ENCODE results near the gene TNRC18. TPM values are rescaled to one million over a fixed set of nuclear protein-coding genes. Genes with fewer than 3 reads are reported as not detected.

The TNRC18 gene
- polyA plus RNA-seq, 3 donors from 2014 or later = 0.42 to 4.1 (median 1.0) TPM

DNA sequence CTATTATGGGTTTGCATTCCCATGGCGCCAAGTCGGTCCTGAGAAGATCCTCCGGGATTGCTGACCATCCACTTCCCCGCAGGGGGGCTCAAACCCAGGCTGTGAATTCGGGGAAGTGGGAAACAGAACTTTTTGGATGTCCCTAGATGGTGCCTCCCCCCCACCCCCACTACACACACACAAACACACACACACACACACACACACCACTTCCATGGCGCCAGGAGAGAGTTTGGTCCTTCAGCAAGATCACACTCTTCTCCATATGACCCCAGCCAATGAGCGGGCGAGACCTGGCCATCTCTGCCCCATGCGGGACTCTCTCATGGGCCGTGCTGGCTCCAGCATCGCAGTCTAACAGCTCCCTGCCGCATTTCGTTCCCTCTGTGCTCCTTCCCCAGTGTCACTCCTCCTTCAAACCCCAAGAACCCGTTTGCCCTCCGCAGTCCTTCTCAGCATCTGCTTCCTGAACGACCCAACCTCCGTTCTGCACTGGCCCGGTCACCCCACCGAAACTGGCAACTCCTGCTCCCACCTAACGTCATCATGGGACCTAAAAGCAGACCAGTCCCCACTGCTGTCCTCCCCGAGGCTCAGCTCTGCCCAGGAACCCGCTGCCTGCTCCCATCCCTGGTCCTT is 32.1 kb upstream of the TNRC18 start:
- no peak overlapping the region for H3K27ac Mint-ChIP-seq
- H3K9me3 Mint-ChIP-seq = no peaks in the 10 kb centered on the region
- no peak for DNase-seq

DNA sequence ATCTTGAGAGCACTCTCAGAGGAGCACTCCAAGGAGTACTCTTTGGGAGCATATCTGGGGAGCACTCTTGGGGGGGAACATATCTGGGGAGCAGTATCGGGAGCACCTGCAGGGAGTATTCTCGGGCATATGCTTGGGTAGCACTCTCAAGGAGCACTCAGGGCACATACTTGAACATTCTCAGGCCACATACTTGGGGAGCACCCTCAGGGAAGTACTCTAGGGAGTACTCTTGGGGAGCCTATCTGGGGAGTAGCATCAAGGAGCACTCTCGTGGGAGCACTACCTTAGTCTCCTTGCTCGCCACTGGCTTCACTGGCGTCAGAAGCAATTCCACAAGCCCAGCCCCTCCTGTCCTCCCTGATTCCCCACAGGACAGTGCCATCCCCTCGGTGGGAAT is 31.5 kb upstream of the TNRC18 start:
- Mint-ChIP-seq H3K27ac (no peak overlapping the region), H3K27me3 (ENCODE audit: low read depth in 3 of 3) (peaks cover 0 to 6% (median 2%) of the 10 kb centered on the region in 3 donors), H3K36me3 (peaks cover 0 to 4% (median 3%) of the 10 kb centered on the region in 3 donors), H3K4me3 (no peak overlapping the region), H3K9me3 (no peaks in the 10 kb centered on the region), H3K4me1 (peaks cover 0 to 2% of the 10 kb centered on the region in 2 donors)
- no peak for DNase-seq

More for the DNA sequence above, 32.1 kb upstream of the TNRC18 start:
- no peak overlapping the region for H3K4me3 Mint-ChIP-seq
- peaks cover 0 to 6% (median 2%) of the 10 kb centered on the region in 3 donors for H3K27me3 Mint-ChIP-seq (ENCODE audit: low read depth in 3 of 3)
- H3K4me1 Mint-ChIP-seq = peaks cover 0 to 2% of the 10 kb centered on the region in 2 donors
- H3K36me3 Mint-ChIP-seq = peaks cover 0 to 4% (median 3%) of the 10 kb centered on the region in 3 donors

DNA sequence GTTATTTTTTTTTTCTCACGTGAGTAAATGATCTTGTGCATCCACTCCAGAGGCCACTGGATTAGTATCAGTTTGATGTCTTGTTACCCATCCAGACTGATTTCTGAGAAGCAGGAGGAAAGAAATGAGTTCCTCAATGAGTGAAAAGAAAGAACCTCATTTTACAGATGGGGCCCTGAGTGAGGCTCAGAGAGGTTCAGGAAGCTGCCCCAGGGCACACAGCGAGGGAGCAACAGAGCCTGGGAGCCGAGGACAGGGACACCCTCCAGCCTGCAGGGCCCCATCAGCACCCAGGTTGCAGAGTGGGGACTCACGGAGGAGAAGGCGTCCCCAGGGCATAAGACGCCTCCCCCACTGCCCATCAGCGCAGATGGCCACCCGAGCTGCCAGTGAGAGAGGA is 30.9 kb upstream of the TNRC18 start:
- Mint-ChIP-seq H3K4me1 (peaks cover 0 to 2% of the 10 kb centered on the region in 2 donors), H3K27ac (no peak overlapping the region), H3K27me3 (ENCODE audit: low read depth in 3 of 3) (peaks cover 0 to 6% (median 2%) of the 10 kb centered on the region in 3 donors), H3K36me3 (peaks cover 0 to 4% (median 3%) of the 10 kb centered on the region in 3 donors), H3K4me3 (no peak overlapping the region), H3K9me3 (no peaks in the 10 kb centered on the region)
- no peak for DNase-seq

DNA sequence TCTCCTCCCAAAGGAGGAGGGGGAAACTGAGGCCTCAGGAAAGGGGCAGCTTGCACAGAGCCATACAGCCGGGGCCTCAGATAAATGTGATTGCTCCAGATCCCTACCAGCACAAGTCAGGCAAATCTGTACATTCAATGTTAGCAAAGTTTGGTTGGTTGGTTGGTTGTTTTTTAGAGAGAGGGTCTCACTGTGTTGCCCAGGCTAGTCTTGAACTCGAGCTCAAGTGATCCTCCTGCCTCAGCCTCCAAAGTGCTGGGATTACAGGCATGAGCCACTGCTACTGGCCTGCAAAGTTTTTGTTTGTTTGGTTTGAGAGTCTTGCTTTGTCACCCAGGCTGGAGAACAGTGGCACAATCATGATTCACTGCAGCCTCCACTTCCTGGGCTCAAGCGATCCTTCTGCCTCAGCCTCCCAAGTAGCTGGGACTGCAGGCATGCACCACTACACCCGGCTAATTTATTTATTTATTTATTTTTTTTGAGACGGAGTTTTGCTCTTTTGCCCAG is 30.0 kb upstream of the TNRC18 start:
- Mint-ChIP-seq H3K27ac (no peak overlapping the region), H3K36me3 (peaks cover 0 to 4% (median 0%) of the 10 kb centered on the region in 3 donors), H3K4me1 (peaks cover 0 to 2% of the 10 kb centered on the region in 2 donors), H3K27me3 (ENCODE audit: low read depth in 3 of 3) (peaks cover 0 to 6% (median 2%) of the 10 kb centered on the region in 3 donors), H3K4me3 (no peak overlapping the region), H3K9me3 (no peaks in the 10 kb centered on the region)
- DNase-seq = no peak

DNA sequence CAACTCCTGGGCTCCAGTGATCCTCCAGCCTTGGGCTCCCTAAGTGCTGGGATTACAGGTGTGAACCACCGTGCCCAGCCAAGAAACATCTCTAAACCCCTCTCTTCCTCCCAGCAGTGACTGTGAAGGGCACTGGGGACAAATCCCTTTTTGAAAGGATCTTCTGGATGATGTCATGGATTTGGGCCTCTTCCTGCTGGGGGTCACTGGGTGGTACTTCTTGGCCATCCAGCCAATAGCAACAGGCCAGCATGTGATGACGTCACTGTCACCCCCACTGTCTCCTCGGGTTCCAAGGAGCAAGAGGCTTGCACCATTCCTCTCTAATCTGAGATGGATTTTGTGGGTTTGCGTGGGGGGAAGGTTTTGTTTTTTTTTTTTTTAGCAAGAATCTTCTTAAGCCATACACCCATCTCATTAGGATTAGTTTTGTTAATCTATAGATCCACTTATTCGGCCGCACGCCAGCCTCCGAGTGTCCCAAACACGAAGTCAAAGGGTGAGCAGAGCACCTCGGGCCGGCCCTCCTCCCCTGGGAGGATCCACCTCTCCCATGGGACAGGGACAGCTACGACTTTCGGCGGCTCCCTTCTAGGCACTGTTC is 29.4 kb upstream of the TNRC18 start:
- no peaks in the 10 kb centered on the region for H3K9me3 Mint-ChIP-seq
- no peak overlapping the region for H3K27ac Mint-ChIP-seq
- H3K27me3 Mint-ChIP-seq (ENCODE audit: low read depth in 3 of 3) = peaks cover 0 to 6% (median 2%) of the 10 kb centered on the region in 3 donors
- no peak for DNase-seq
- H3K36me3 Mint-ChIP-seq = peaks cover 0 to 4% (median 0%) of the 10 kb centered on the region in 3 donors
- H3K4me3 Mint-ChIP-seq = no peak overlapping the region
- H3K4me1 Mint-ChIP-seq = peaks cover 0 to 2% of the 10 kb centered on the region in 2 donors

DNA sequence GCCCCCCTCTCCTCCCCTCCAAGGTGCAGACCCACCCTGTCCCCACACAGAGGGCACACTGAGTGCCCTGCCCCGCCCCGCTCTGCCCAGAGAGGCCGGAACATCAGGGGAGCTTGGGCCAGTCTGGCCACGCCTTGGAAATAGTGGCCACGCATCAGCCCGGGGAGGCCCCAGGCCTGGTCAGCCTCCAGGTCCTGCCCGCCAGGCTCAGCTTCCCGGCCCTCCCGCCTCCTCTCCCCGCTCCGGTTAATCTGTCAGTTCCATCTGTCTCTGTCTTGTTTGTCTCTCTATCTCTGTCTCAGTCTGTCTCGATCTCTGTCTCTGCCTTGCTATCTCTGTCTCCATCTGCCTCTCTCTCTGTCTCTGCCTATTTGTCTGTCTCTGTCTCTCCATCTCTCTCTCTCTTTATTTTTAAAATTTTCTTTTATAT is 28.9 kb upstream of the TNRC18 start:
- no peak for DNase-seq
- Mint-ChIP-seq H3K9me3 (no peaks in the 10 kb centered on the region), H3K36me3 (peaks cover 0 to 4% (median 0%) of the 10 kb centered on the region in 3 donors), H3K4me1 (peaks cover 0 to 2% of the 10 kb centered on the region in 2 donors), H3K4me3 (no peak overlapping the region), H3K27me3 (ENCODE audit: low read depth in 3 of 3) (peaks cover 0 to 6% (median 2%) of the 10 kb centered on the region in 3 donors), H3K27ac (no peak overlapping the region)

DNA sequence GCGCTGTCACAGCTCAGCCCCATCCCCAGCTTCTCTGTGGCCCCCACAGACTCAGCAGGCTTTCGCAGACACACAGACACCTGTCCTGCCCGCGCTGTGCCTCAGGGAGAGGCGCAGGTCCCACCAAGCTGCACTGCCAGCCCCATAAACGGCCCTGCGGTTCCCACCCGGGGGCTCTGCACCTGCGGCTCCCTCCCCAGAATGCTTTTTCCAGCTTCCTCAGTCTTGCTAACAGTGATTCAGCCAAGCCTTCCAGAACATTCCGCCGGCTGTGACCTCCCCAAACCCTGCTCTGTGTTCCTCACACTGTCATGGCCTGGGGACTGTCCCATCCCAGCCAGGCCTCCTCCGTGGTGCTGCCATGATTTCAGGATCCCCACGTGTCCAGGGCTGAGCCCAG is 27.8 kb upstream of the TNRC18 start:
- H3K27ac Mint-ChIP-seq = no peak overlapping the region
- no peak overlapping the region for H3K4me3 Mint-ChIP-seq
- no peaks in the 10 kb centered on the region for H3K9me3 Mint-ChIP-seq
- H3K27me3 Mint-ChIP-seq (ENCODE audit: low read depth in 3 of 3) = peaks cover 0 to 5% (median 2%) of the 10 kb centered on the region in 3 donors
- H3K36me3 Mint-ChIP-seq = peaks cover 0 to 4% (median 0%) of the 10 kb centered on the region in 3 donors
- peaks cover 0 to 2% of the 10 kb centered on the region in 2 donors for H3K4me1 Mint-ChIP-seq
- DNase-seq = no peak

DNA sequence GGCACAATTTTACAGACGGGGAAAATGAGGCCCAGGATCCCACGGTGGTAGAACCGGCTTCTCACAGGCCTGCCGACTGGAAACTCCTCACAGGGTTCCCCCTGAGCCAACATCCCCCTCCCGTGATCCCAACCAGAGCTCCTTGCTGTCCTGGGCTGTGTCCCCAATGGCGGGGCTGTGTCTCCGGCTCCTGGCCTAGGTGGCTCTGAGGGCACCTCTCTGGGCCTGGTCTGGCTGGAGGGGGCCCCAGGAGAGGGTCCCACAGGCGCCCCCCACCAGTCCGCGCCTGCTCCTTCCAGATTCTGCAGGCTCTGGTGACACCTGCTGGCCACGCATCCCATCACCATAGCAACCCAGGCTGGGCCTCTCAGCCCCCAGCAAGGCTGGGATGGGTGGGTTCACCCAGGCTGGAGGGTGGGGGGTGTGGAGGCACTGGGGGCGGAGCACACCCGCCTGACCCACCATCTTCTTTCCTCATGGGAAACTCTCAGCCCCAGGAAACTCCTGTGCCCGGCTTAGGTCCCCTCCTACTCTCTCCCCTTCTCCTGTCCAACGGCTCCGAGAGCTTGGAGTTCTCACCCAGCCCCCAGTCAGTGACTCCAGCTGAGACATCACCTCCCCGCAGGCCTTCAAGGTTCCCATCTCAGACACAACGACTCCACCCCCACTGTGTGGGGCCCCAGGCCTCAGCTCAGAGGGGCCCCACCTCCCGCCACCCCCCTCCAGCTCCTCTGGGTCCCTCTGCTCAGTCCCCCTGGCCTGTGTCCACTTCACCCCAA is 27.1 kb upstream of the TNRC18 start:
- peaks cover 0 to 2% (median 0%) of the 10 kb centered on the region in 3 donors for H3K27me3 Mint-ChIP-seq (ENCODE audit: low read depth in 3 of 3)
- H3K4me3 Mint-ChIP-seq = no peak overlapping the region
- H3K4me1 Mint-ChIP-seq = peaks cover 0 to 1% of the 10 kb centered on the region in 2 donors
- H3K27ac Mint-ChIP-seq = no peak overlapping the region
- peak; percentile 30 to 41 (median 39) for DNase-seq
- no peaks in the 10 kb centered on the region for H3K9me3 Mint-ChIP-seq
- peaks cover 0 to 4% (median 0%) of the 10 kb centered on the region in 3 donors for H3K36me3 Mint-ChIP-seq

DNA sequence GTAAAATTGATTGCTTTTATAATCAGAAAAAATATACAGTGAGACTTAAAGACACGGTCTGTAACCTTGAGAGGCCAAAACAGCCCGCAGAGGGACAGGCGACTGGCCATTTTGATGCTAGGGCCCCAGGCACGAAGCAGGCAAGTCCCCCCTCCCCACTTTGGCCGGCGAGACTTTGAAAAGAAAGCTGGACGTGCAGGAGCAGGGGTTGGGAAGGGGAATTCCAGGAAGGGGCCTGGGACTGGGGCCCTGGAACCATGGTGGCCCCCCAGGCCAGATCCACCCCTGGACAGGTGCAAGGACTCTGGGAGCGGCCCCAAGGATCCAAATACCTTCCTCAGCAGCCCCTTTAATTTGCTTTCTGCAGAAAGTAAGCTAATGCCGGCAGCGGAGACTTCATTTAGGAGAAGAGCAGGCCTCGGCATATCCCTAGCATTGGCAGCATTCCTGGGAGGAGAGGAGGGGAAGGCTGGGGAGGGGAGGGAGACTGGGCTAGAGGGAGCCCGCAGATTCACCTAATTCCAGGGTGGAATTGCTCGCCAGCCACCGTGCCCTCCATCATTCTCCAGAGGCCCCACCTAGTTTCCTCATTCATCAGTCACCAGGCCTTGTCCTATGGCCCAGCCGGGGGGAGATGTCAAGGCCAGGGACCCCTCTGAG is 24.9 kb upstream of the TNRC18 start:
- Mint-ChIP-seq H3K27me3 (ENCODE audit: low read depth in 3 of 3) (no peaks in the 10 kb centered on the region), H3K9me3 (no peaks in the 10 kb centered on the region), H3K27ac (no peak overlapping the region), H3K36me3 (peaks cover 0 to 4% (median 4%) of the 10 kb centered on the region in 3 donors), H3K4me1 (no peaks in the 10 kb centered on the region), H3K4me3 (no peak overlapping the region)
- DNase-seq = no peak

DNA sequence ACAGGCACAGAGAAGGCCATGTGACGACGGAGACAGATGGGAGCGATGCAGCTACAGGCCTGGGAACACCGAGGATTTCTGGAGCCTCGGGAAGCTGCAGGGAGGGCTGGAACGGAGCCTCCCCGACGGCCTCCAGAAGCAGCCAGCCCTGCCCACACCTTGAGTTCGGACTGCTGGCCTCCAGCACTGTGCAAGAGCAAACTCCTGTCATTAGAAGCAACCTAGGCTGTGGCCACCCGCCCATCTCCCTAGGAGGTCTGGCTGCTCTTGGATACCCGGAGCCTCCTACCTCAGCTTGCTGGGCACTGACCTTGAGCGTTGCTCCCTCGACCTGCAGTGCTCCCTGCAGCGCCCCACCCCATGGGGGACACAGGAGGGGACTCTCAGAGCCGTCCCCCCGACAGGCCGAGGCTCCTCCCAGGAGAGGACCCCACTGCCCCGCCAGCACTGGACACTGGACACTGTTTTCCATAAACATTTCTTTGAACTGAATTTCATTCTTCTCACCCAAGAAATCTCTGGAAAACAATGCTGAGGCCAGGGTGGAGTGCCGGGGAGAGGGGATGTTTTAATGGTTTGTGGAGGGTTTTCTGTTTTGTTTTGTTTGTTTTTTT is 22.5 kb upstream of the TNRC18 start:
- Mint-ChIP-seq H3K27ac (no peak overlapping the region), H3K4me1 (no peaks in the 10 kb centered on the region), H3K9me3 (peaks cover 0 to under 1% (median 0%) of the 10 kb centered on the region in 6 donors), H3K27me3 (ENCODE audit: low read depth in 3 of 3) (no peaks in the 10 kb centered on the region), H3K4me3 (no peak overlapping the region), H3K36me3 (peaks cover 0 to 4% (median 0%) of the 10 kb centered on the region in 3 donors)
- no peak for DNase-seq

DNA sequence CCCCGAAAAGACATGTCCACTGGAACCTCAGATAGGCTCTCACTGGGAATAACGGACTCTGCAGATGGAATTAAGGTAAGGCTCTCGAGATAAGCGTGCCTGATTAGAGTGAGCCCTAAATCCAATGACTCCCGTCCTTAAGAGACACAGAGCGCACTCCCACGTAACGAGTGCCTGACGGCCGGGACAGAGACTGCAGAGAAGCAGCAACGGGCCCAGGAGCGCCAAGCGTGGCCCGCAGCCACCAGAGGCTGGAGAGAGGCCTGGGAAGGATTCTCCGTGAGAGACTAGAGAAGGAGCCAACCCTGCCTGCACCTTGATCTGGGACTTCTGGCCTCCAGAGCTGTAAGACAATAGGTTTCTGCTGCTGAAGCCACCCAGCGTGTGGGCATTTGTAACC is 20.0 kb upstream of the TNRC18 start:
- Mint-ChIP-seq H3K36me3 (peaks cover 0 to 4% (median 0%) of the 10 kb centered on the region in 3 donors), H3K9me3 (peaks cover 0 to 2% (median 0%) of the 10 kb centered on the region in 6 donors), H3K4me1 (no peaks in the 10 kb centered on the region), H3K27ac (no peak overlapping the region), H3K4me3 (no peak overlapping the region), H3K27me3 (ENCODE audit: low read depth in 3 of 3) (peaks cover 0 to 2% (median 0%) of the 10 kb centered on the region in 3 donors)
- no peak for DNase-seq

DNA sequence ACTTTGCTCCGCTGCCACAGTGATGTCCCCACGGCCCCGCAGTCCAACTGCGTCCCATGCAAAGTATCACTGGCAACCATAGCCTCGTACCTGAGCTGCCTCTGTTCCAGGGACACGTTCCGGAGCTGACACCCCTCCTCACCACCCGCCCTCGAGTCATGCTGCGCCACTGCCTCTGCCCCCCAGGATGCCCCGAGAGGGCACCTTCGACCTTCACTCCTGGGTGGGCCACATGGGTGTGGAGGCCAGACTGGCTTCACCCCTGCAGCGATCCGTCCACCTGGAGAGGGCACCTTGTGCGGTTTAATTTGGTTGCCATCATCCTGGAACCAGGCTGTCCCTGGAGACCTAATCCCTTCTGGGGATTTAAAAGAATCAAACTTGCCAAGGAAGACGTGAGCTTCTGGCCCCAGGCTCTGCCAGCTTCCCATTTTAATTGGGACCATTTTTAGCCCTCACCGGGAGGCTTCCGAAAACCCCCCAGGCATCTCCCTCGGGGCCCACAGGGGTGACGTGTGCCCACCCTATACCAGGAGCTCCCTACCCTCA is 19.2 kb upstream of the TNRC18 start:
- H3K27ac Mint-ChIP-seq = no peak overlapping the region
- no peak overlapping the region for H3K4me3 Mint-ChIP-seq
- peaks cover 0 to 2% (median 0%) of the 10 kb centered on the region in 6 donors for H3K9me3 Mint-ChIP-seq
- no peaks in the 10 kb centered on the region for H3K4me1 Mint-ChIP-seq
- H3K36me3 Mint-ChIP-seq = peaks cover 0 to 4% (median 0%) of the 10 kb centered on the region in 3 donors
- DNase-seq = no peak
- peaks cover 0 to 2% (median 0%) of the 10 kb centered on the region in 3 donors for H3K27me3 Mint-ChIP-seq (ENCODE audit: low read depth in 3 of 3)
